NK-92 treated with Interleukin-12 subunit alpha and Interleukin-12 subunit beta, amount 100 ng/mL, for 24 hours (cell line): ENCODE results near the gene RNASE3.
"Not testable (repeated sequence)": the region's sequence is repeated elsewhere in the genome, so short reads cannot be mapped to it uniquely, and the experiment has no call there.

Experiments
- DNase-seq: peaks from one replicate; lab custom pipeline; 2025; lab: John Stamatoyannopoulos, UW

RNASE3 gene

GRCh38 chr14:20891126-20891825, at the start of gene RNASE3:
RNASE3 (plus strand) TSS chr14:20891385; CDS start chr14:20891687, 302 bp downstream.
- not testable (repeated sequence) for DNase-seq

- no peak for DNase-seq
These were observed 44.6 kb upstream of the RNASE3 start for GRCh38 chr14:20846560-20846959.

GRCh38 chr14:20848316-20848954, 42.8 kb upstream of the RNASE3 start:
- DNase-seq: no peak

GRCh38 chr14:20848955-20849570, 42.1 kb upstream of the RNASE3 start:
- no peak for DNase-seq

GRCh38 chr14:20853042-20853441, 38.1 kb upstream of the RNASE3 start:
- no peak for DNase-seq

- DNase-seq: no peak
These were observed 35.4 kb upstream of the RNASE3 start for GRCh38 chr14:20855652-20856291.

- DNase-seq: no peak
These were observed 34.0 kb upstream of the RNASE3 start for GRCh38 chr14:20857207-20857606.

- peak; percentile 45 for DNase-seq
These were observed 33.4 kb upstream of the RNASE3 start for GRCh38 chr14:20857630-20858261.

- no peak for DNase-seq
These were observed 25.0 kb upstream of the RNASE3 start for GRCh38 chr14:20866194-20866593.

GRCh38 chr14:20866963-20867362, 24.2 kb upstream of the RNASE3 start:
- no peak for DNase-seq

GRCh38 chr14:20873370-20874177, 17.6 kb upstream of the RNASE3 start:
- peak; percentile 46 for DNase-seq

- DNase-seq: no peak
These were observed 14.2 kb upstream of the RNASE3 start for GRCh38 chr14:20877016-20877415.

- DNase-seq: no peak
These were observed 12.5 kb upstream of the RNASE3 start for GRCh38 chr14:20878695-20879094.

GRCh38 chr14:20881229-20881628, 10.0 kb upstream of the RNASE3 start:
- DNase-seq: not testable (repeated sequence)

- not testable (repeated sequence) for DNase-seq
These were observed 8.4 kb upstream of the RNASE3 start for GRCh38 chr14:20882787-20883186.

GRCh38 chr14:20888411-20888810, 2.8 kb upstream of the RNASE3 start:
- DNase-seq: not testable (repeated sequence)

GRCh38 chr14:20895322-20895721, 4.1 kb downstream of the RNASE3 start:
- not testable (repeated sequence) for DNase-seq

GRCh38 chr14:20904393-20905029, 13.3 kb downstream of the RNASE3 start:
- DNase-seq: no peak

- no peak for DNase-seq
These were observed 14.5 kb downstream of the RNASE3 start for GRCh38 chr14:20905676-20906075.

GRCh38 chr14:20907214-20907613, 16.0 kb downstream of the RNASE3 start:
- DNase-seq: no peak

- not testable (repeated sequence) for DNase-seq
These were observed 19.6 kb downstream of the RNASE3 start for GRCh38 chr14:20910822-20911221.
